H1 (cell line): Measurements from ENCODE around the gene BCL2L11. TPM values are rescaled to one million over a fixed set of nuclear protein-coding genes. Genes with fewer than 3 reads are reported as not detected.

Experiments
- CTCF ChIA-PET: fragments of 300-600 bp; sonication (Branson Sonifier 250); formaldehyde crosslinking; loops from one replicate; lab custom pipeline; 2021; ENCODE audit not compliant: partially characterized antibody; lab: Charles Lee
- POLR2A ChIA-PET: fragments of 300-600 bp; sonication (Branson Sonifier 250); formaldehyde crosslinking; loops from one replicate; lab custom pipeline; 2021; ENCODE audit warnings: inconsistent platforms; ENCODE audit not compliant: partially characterized antibody; lab: Charles Lee
- DNase-seq, 2 experiments: peaks; one replicate each; pipeline versions ENCODE4 v3.0.0 to v3.0.0-alpha.2; 2010 to 2022; ENCODE audit warnings: low spot score in 2 of 2, low read depth in 1 of 2, mixed read lengths in 1 of 2
- FAIRE-seq: peaks from 2 replicates; lab custom pipeline; 2011; peaks lifted over from hg19 to GRCh38; lab: Jason Lieb, UNC
- H2AFZ ChIP-seq: 2 replicates; pipeline ENCODE4 v1.8.1; 2012; ENCODE audit warnings: low read length, inconsistent platforms
- H2AK5ac ChIP-seq: 2 replicates; pipeline ENCODE4 v1.6.1; 2013; ENCODE audit warnings: low read depth, low read length
- H2BK120ac ChIP-seq: replicated peaks from 2 replicates; pipeline ENCODE3; 2013; ENCODE audit warnings: low read depth, low read length, inconsistent platforms
- H2BK12ac ChIP-seq: 2 replicates; pipeline ENCODE4 v1.6.1; 2013; ENCODE audit warnings: low read depth, low read length
- H2BK15ac ChIP-seq: 2 replicates; pipeline ENCODE4 v1.6.1; 2013; ENCODE audit warnings: low read length
- H2BK20ac ChIP-seq: 2 replicates; pipeline ENCODE4 v1.6.1; 2013; ENCODE audit warnings: low read length
- H2BK5ac ChIP-seq: 2 replicates; pipeline ENCODE4 v1.6.1; 2013; ENCODE audit warnings: low read depth, low read length
- H3K14ac ChIP-seq: 2 replicates; pipeline ENCODE4 v1.6.1; 2013; ENCODE audit warnings: inconsistent platforms; ENCODE audit not compliant: insufficient read length
- H3K18ac ChIP-seq: 2 replicates; pipeline ENCODE4 v1.6.1; 2013; ENCODE audit warnings: low read length; ENCODE audit errors: extremely low read depth
- H3K23ac ChIP-seq: 2 replicates; pipeline ENCODE4 v1.6.1; 2013; ENCODE audit warnings: inconsistent platforms; ENCODE audit not compliant: insufficient read length
- H3K23me2 ChIP-seq: 2 replicates; pipeline ENCODE4 v1.6.1; 2013; ENCODE audit warnings: low read depth, low read length
- H3K27ac ChIP-seq: 2 replicates; pipeline ENCODE4 v1.6.1; 2011; ENCODE audit warnings: low read depth, low read length, inconsistent platforms
- H3K27me3 ChIP-seq, 4 experiments: replicated peaks in 1 of 4; 1 replicate in 1 of 4; 2 replicates in 3 of 4; pipeline versions ENCODE4 v1.6.1 to v1.8.1; 2011 to 2013; ENCODE audit warnings: low read length in 3 of 4, mild to moderate bottlenecking in 3 of 4, inconsistent platforms in 2 of 4, mixed read lengths in 2 of 4, moderate library complexity in 1 of 4; ENCODE audit not compliant: control insufficient read depth in 3 of 4, insufficient read depth in 3 of 4; ENCODE audit errors: extremely low read depth in 1 of 4
- H3K36me3 ChIP-seq, 4 experiments: 2 replicates each; pipeline versions ENCODE4 v1.6.1 to v1.8.1; 2011 to 2013; ENCODE audit warnings: mild to moderate bottlenecking in 4 of 4, low read length in 3 of 4, moderate library complexity in 2 of 4, control low read depth in 1 of 4, inconsistent platforms in 1 of 4; ENCODE audit not compliant: insufficient read depth in 4 of 4, control insufficient read depth in 2 of 4
- H3K4ac ChIP-seq: replicated peaks from 2 replicates; pipeline ENCODE3; 2013; ENCODE audit warnings: low read length, low read depth, mixed read lengths, inconsistent platforms; ENCODE audit not compliant: insufficient read length
- H3K4me1 ChIP-seq, 4 experiments: replicated peaks in 1 of 4; 1 replicate in 1 of 4; 2 replicates in 3 of 4; pipeline versions ENCODE4 v1.6.1 to v1.8.1; 2011 to 2013; ENCODE audit warnings: low read length in 3 of 4, inconsistent platforms in 2 of 4, mixed read lengths in 1 of 4; ENCODE audit not compliant: insufficient read depth in 4 of 4, control insufficient read depth in 3 of 4
- H3K4me2 ChIP-seq, 2 experiments: 2 replicates each; pipeline versions ENCODE4 v1.6.1 to v1.8.1; 2011 to 2013; ENCODE audit warnings: low read depth in 2 of 2, low read length in 2 of 2, control low read depth in 1 of 2, inconsistent platforms in 1 of 2, mild to moderate bottlenecking in 1 of 2; ENCODE audit not compliant: insufficient read depth in 1 of 2
- H3K4me3 ChIP-seq, 4 experiments: fragments of 200-600, 300-600 bp in 1 of 4; sonication (generic), shearing (Covaris generic), sonication (Bioruptor Twin) in 1 of 4; 2 replicates each; pipeline versions ENCODE4 v1.5.1 to v1.8.1; 2011 to 2016; ENCODE audit warnings: low read length in 4 of 4, low read depth in 3 of 4, control low read depth in 2 of 4, inconsistent platforms in 2 of 4, mild to moderate bottlenecking in 2 of 4, mixed read lengths in 1 of 4, moderate library complexity in 1 of 4; ENCODE audit not compliant: insufficient read depth in 2 of 4; ENCODE audit errors: extremely low read depth in 1 of 4
- H3K56ac ChIP-seq: replicated peaks from 2 replicates; pipeline ENCODE3; 2013; ENCODE audit warnings: low read depth, mild to moderate bottlenecking, mixed read lengths, low read length, inconsistent platforms; ENCODE audit not compliant: insufficient read length
- H3K79me1 ChIP-seq: 2 replicates; pipeline ENCODE4 v1.6.1; 2013; ENCODE audit warnings: low read depth, low read length, control low read depth
- H3K79me2 ChIP-seq, 2 experiments: 2 replicates each; pipeline versions ENCODE4 v1.6.1 to v1.8.1; 2012 to 2013; ENCODE audit warnings: low read length in 2 of 2, mild to moderate bottlenecking in 2 of 2, inconsistent platforms in 1 of 2; ENCODE audit not compliant: insufficient read depth in 2 of 2, control insufficient read depth in 1 of 2
- H3K9ac ChIP-seq, 4 experiments: replicated peaks in 1 of 4; 1 replicate in 1 of 4; 2 replicates in 3 of 4; pipeline versions ENCODE4 v1.6.1 to v1.8.1; 2011 to 2013; ENCODE audit warnings: low read depth in 3 of 4, low read length in 3 of 4, control low read depth in 2 of 4, mild to moderate bottlenecking in 2 of 4, moderate library complexity in 2 of 4, inconsistent platforms in 1 of 4; ENCODE audit errors: extremely low read depth in 1 of 4
- H3K9me3 ChIP-seq, 2 experiments: 2 replicates each; pipeline versions ENCODE4 v1.6.1 to v1.8.1; 2012 to 2013; ENCODE audit warnings: mild to moderate bottlenecking in 2 of 2, moderate library complexity in 2 of 2, control low read depth in 1 of 2, inconsistent platforms in 1 of 2, low read depth in 1 of 2, low read length in 1 of 2, mixed read lengths in 1 of 2; ENCODE audit not compliant: insufficient read depth in 2 of 2
- H4K20me1 ChIP-seq, 2 experiments: replicated peaks in 1 of 2; 2 replicates each; pipeline versions ENCODE3 to v1.8.1; 2011 to 2013; ENCODE audit warnings: inconsistent platforms in 2 of 2, low read length in 2 of 2, mild to moderate bottlenecking in 1 of 2; ENCODE audit not compliant: insufficient read depth in 2 of 2, control insufficient read depth in 1 of 2
- H4K5ac ChIP-seq: 2 replicates; pipeline ENCODE4 v1.6.1; 2013; ENCODE audit warnings: low read length, low read depth, mixed read lengths, inconsistent platforms; ENCODE audit not compliant: insufficient read length
- H4K8ac ChIP-seq: 2 replicates; pipeline ENCODE4 v1.8.0; 2013; ENCODE audit warnings: mild to moderate bottlenecking, moderate library complexity, low read length, inconsistent platforms; ENCODE audit not compliant: insufficient read depth; ENCODE audit errors: extremely low read depth
- H4K91ac ChIP-seq: replicated peaks from 2 replicates; pipeline ENCODE3; 2013; ENCODE audit warnings: low read length, mixed read lengths, inconsistent platforms; ENCODE audit not compliant: insufficient read length
- CTCF ChIP-seq, 3 experiments: IDR thresholded peaks; 1 replicate in 2 of 3; 2 replicates in 1 of 3; pipeline versions ENCODE4 v1.5.1 to v1.6.1; 2011; ENCODE audit warnings: low read length in 3 of 3, mild to moderate bottlenecking in 3 of 3, inconsistent platforms in 2 of 3, low read depth in 1 of 3, moderate library complexity in 1 of 3; ENCODE audit not compliant: insufficient read depth in 1 of 3; ENCODE audit errors: control extremely low read depth in 1 of 3
- EP300 ChIP-seq, 2 experiments: IDR thresholded peaks; 1 replicate in 1 of 2; 2 replicates in 1 of 2; pipeline ENCODE4 v1.6.1; 2011 to 2012; ENCODE audit warnings: low read depth in 2 of 2, low read length in 2 of 2, mild to moderate bottlenecking in 2 of 2, borderline replicate concordance in 1 of 2, inconsistent platforms in 1 of 2, moderate library complexity in 1 of 2
- FOSL1 ChIP-seq: IDR thresholded peaks from 2 replicates; pipeline ENCODE4 v1.6.1; 2011; ENCODE audit warnings: mild to moderate bottlenecking, low read depth, low read length, moderate library complexity; ENCODE audit not compliant: insufficient read depth
- POU5F1 ChIP-seq: IDR thresholded peaks from 2 replicates; pipeline ENCODE4 v1.6.1; 2011; ENCODE audit warnings: low read depth, mild to moderate bottlenecking, low read length, moderate library complexity
- RAD21 ChIP-seq, 2 experiments: IDR thresholded peaks in 1 of 2; conservative IDR thresholded peaks in 1 of 2; 2 replicates each; pipeline ENCODE4 v1.6.1; 2011; ENCODE audit warnings: low read depth in 2 of 2, low read length in 2 of 2, improper control_type of control experiment in 1 of 2, inconsistent platforms in 1 of 2, mild to moderate bottlenecking in 1 of 2, moderate library complexity in 1 of 2
- SP2 ChIP-seq: IDR thresholded peaks from 2 replicates; pipeline ENCODE4 v1.6.1; 2012; ENCODE audit warnings: mild to moderate bottlenecking, low read length, inconsistent platforms
- TCF12 ChIP-seq: IDR thresholded peaks from 2 replicates; pipeline ENCODE4 v1.6.1; 2011; ENCODE audit warnings: low read depth, mild to moderate bottlenecking, low read length
- TEAD4 ChIP-seq: IDR thresholded peaks from 2 replicates; pipeline ENCODE4 v1.6.1; 2012; ENCODE audit warnings: low read depth, low read length, inconsistent platforms, mixed read lengths
- YY1 ChIP-seq: IDR thresholded peaks from 2 replicates; pipeline ENCODE4 v1.6.1; 2011; ENCODE audit warnings: low read depth, mild to moderate bottlenecking, low read length
- ZNF274 ChIP-seq: IDR thresholded peaks from 2 replicates; pipeline ENCODE4 v1.7.0; 2012; ENCODE audit warnings: low read length, borderline replicate concordance; ENCODE audit errors: extremely low read depth
- WGBS, 2 experiments: shearing (Covaris generic) in 1 of 2; methylation state at CpG; one replicate each; pipeline versions ENCODE4 v1.1.6 to v1.1.7; 2013 to 2015; ENCODE audit warnings: low lambda C conversion rate in 2 of 2, mixed read lengths in 2 of 2, inconsistent platforms in 1 of 2, low coverage in 1 of 2, missing lambda C conversion rate in 1 of 2; ENCODE audit not compliant: insufficient replicate concordance in 2 of 2, insufficient coverage in 1 of 2, insufficient read length in 1 of 2; ENCODE audit errors: extremely low coverage in 1 of 2, missing lambda C conversion rate in 1 of 2; 5-methylcytosine and 5-hydroxymethylcytosine counted together
- polyA plus RNA-seq, 7 experiments: library from polyadenylated mRNA; depleted of rRNA in 3 of 7; stranded (reverse) in 5 of 7; unstranded in 2 of 7; fragments of >200 nt in 5 of 7; fragments of 200-250 nt in 2 of 7; gene quantifications; 1 replicate in 5 of 7; 2 replicates in 1 of 7; 4 replicates in 1 of 7; pipeline versions ENCODE4 v1.2.1 to v1.2.3, GENCODE V29; 2011 to 2013; ENCODE audit warnings: missing spikeins in 2 of 7, mixed read lengths in 2 of 7
- total RNA-seq: library from RNA; stranded (reverse); fragmentation: NEBNext Ultra II Directional; extraction: Animal tissue kit (Norgen Biotek cat#: 25700); gene quantifications from 2 replicates; pipeline ENCODE4 v1.2.1, GENCODE V29; 2021

Gene BCL2L11
- total and polyA plus RNA-seq, 2 of the 8 experiments (the other 6 are each of a cell fraction or from before 2014, with no cell fraction given) = 7.5 to 22.9 TPM

GRCh38 chr2:111164078-111164477 lies 43.4 kb downstream of the BCL2L11 start:
- H3K4ac ChIP-seq = no peak overlapping the region
- no peak overlapping the region for H4K91ac ChIP-seq
- peaks cover 4 to 34% (median 10%) of the 10 kb centered on the region in 4 experiments; a peak in 5 of 8 replicates for H3K36me3 ChIP-seq
- no peaks in the 10 kb centered on the region for H3K9me3 ChIP-seq
- H3K56ac ChIP-seq = no peak overlapping the region
- H3K9ac ChIP-seq = no peak overlapping the region
- H3K79me1 ChIP-seq = peaks cover 7% of the 10 kb centered on the region; the same call in 1 of the 2 replicates
- no peak overlapping the region for H3K23ac ChIP-seq
- H2BK120ac ChIP-seq = no peak overlapping the region
- H2AK5ac ChIP-seq = no peak overlapping the region
- no peak overlapping the region for H2AFZ ChIP-seq
- peaks cover 5 to 19% (median 9%) of the 10 kb centered on the region in 4 experiments for H3K4me1 ChIP-seq
- H2BK5ac ChIP-seq = no peak overlapping the region; the same call in 1 of the 2 replicates
- peak overlapping the region; percentile 23 to 29 for H3K4me2 ChIP-seq
- no peak overlapping the region for H3K27ac ChIP-seq
- H3K23me2 ChIP-seq = no peaks in the 10 kb centered on the region
- POLR2A ChIA-PET = interaction anchor here (1.0 to 2.6 kb wide), 2 partner anchors 10 to 43 kb away, joined by 4 to 8 read pairs; partner anchors contain the start of gene BCL2L11
- CTCF ChIA-PET = interaction anchor here (0.8 to 1.2 kb wide), 2 partner anchors 22 to 47 kb away, joined by 3 to 5 read pairs; no protein-coding TSS in a partner anchor
- H2BK20ac ChIP-seq = no peak overlapping the region
- H3K18ac ChIP-seq = no peak overlapping the region
- FAIRE-seq = no peak
- no peak overlapping the region for H4K5ac ChIP-seq
- H2BK12ac ChIP-seq = no peak overlapping the region
- no peaks in the 10 kb centered on the region for H3K27me3 ChIP-seq
- H3K79me2 ChIP-seq = peaks cover 0 to 5% of the 10 kb centered on the region in 2 experiments; a peak in 1 of 4 replicates
- H4K20me1 ChIP-seq = peaks cover 2 to 10% of the 10 kb centered on the region in 2 experiments
- H3K4me3 ChIP-seq = peak overlapping the region in 1 of 4 experiments; percentile 12; a peak in 1 of 8 replicates
- H4K8ac ChIP-seq = no peak overlapping the region
- peak in 1 of 2 experiments; percentile 36 for DNase-seq
- no peak overlapping the region for H3K14ac ChIP-seq
- no peak overlapping the region for H2BK15ac ChIP-seq
- WGBS, 2 experiments = 36% methylated on average over 12 of the region's 12 CpGs; no CpG with 5 or more reads in 1 of the 2 experiments
- TF ChIP-seq POU5F1 (0 out of 2 replicates have a peak, but pooled peaks have one; percentile 14), EP300 (IDR thresholded peaks at IDR 0.05; ENCODE audit: borderline replicate concordance in 1 of 2, low read depth in 2 of 2, low read length in 2 of 2) (no peak), ZNF274 (no peak), SP2 (no peak), TEAD4 (no peak), CTCF (IDR thresholded peaks at IDR 0.05; ENCODE audit: control extremely low read depth in 1 of 3, insufficient read depth in 1 of 3, low read depth in 1 of 3, low read length in 3 of 3) (no peak), TCF12 (no peak), RAD21 (IDR thresholded peaks at IDR 0.05 in 1 of 2, conservative IDR thresholded peaks at IDR 0.05 in 1 of 2; ENCODE audit: low read depth in 2 of 2, low read length in 2 of 2) (0 out of 4 replicates have a peak, but pooled peaks of 1 of the 2 experiments have one; percentile 3), FOSL1 (no peak), YY1 (peak; percentile 42; the same call in 1 of the 2 replicates)
